HepG2 (cell line): ENCODE data around the gene ZBTB37. TPM values are rescaled to one million over a fixed set of nuclear protein-coding genes. Genes with fewer than 3 reads are reported as not detected.

Experiments used
- EEA1 ChIP-seq: sonication (generic); formaldehyde crosslinking; IDR thresholded peaks from 2 replicates; pipeline ENCODE4 v1.5.1; 2020; ENCODE audit warnings: mild to moderate bottlenecking, missing genetic modification reagents, borderline replicate concordance
- FOSL1 ChIP-seq: sonication (generic); formaldehyde crosslinking; IDR thresholded peaks from 2 replicates; pipeline ENCODE4 v1.9.0; 2021; ENCODE audit warnings: missing genetic modification reagents, borderline replicate concordance
- IRX3 ChIP-seq: sonication (generic); formaldehyde crosslinking; IDR thresholded peaks from 2 replicates; pipeline ENCODE4 v1.8.1; 2023; ENCODE audit warnings: mild to moderate bottlenecking, low read depth, missing genetic modification reagents, borderline replicate concordance
- SAP130 ChIP-seq: IDR thresholded peaks from 2 replicates; pipeline ENCODE4 v1.6.1; 2016; ENCODE audit warnings: low read depth
- ZFP90 ChIP-seq: sonication (generic); formaldehyde crosslinking; IDR thresholded peaks from 2 replicates; pipeline ENCODE4 v1.8.0; 2022; ENCODE audit warnings: missing genetic modification reagents, mild to moderate bottlenecking, inconsistent platforms, borderline replicate concordance
- ZFX ChIP-seq: sonication (generic); formaldehyde crosslinking; IDR thresholded peaks from 2 replicates; pipeline ENCODE4 v1.4.0; 2020; ENCODE audit warnings: mild to moderate bottlenecking, low read depth, missing genetic modification reagents, moderate library complexity
- ZSCAN20 ChIP-seq: sonication (generic); formaldehyde crosslinking; IDR thresholded peaks from 2 replicates; pipeline ENCODE4 v1.4.0; 2020; ENCODE audit warnings: missing genetic modification reagents, mild to moderate bottlenecking, borderline replicate concordance
- polyA plus RNA-seq, 8 experiments: library from polyadenylated mRNA; depleted of rRNA in 3 of 8; stranded (reverse) in 7 of 8; unstranded in 1 of 8; fragments of >200 nt; fragmentation: Illumina TruSeq in 4 of 8; extraction: Trizol in 4 of 8; gene quantifications; 2 replicates each; pipeline versions ENCODE4 v1.2.1 to v1.2.3, GENCODE V29; 2011 to 2016; ENCODE audit warnings: low read depth in 4 of 8, missing spikeins in 1 of 8, mixed read lengths in 1 of 8; ENCODE audit not compliant: insufficient read depth in 1 of 8
- total RNA-seq, 5 experiments: library from RNA; depleted of rRNA; stranded (reverse); fragments of >200 nt; fragmentation: Illumina TruSeq; extraction: Trizol; gene quantifications; 2 replicates each; pipeline ENCODE4 v1.2.3, GENCODE V29; 2016; ENCODE audit warnings: low read depth in 1 of 5
- TF ChIP-seq, protein P1 (sequence below): IDR thresholded peaks from 2 replicates; pipeline ENCODE4 v1.4.0; 2020; ENCODE audit warnings: mild to moderate bottlenecking, missing genetic modification reagents
- TF ChIP-seq, protein P2 (sequence below): sonication (generic); formaldehyde crosslinking; IDR thresholded peaks from 2 replicates; pipeline ENCODE4 v1.4.0; 2020; ENCODE audit warnings: mild to moderate bottlenecking, low read depth, missing genetic modification reagents
- TF ChIP-seq, protein P3 (sequence below): sonication (generic); formaldehyde crosslinking; IDR thresholded peaks from 2 replicates; pipeline ENCODE4 v1.4.0; 2020; ENCODE audit warnings: missing genetic modification reagents
- TF ChIP-seq, protein P4 (sequence below): sonication (generic); formaldehyde crosslinking; IDR thresholded peaks from 2 replicates; pipeline ENCODE4 v1.8.0; 2022; ENCODE audit warnings: missing genetic modification reagents, mild to moderate bottlenecking, moderate library complexity, borderline replicate concordance
- TF ChIP-seq, protein P5 (sequence below): IDR thresholded peaks from 2 replicates; pipeline ENCODE4 v1.6.1; 2016; ENCODE audit warnings: missing compliant biosample characterization, missing genetic modification reagents, borderline replicate concordance
- TF ChIP-seq, protein P6 (sequence below): IDR thresholded peaks from 2 replicates; pipeline ENCODE4 v1.6.1; 2016; ENCODE audit warnings: missing biosample characterization, missing genetic modification reagents, low read depth

ZBTB37 gene
- total and polyA plus RNA-seq, 2 of the 13 experiments (the other 11 are each of a cell fraction or from before 2014, with no cell fraction given) = 2.6 to 7.7 TPM

DNA sequence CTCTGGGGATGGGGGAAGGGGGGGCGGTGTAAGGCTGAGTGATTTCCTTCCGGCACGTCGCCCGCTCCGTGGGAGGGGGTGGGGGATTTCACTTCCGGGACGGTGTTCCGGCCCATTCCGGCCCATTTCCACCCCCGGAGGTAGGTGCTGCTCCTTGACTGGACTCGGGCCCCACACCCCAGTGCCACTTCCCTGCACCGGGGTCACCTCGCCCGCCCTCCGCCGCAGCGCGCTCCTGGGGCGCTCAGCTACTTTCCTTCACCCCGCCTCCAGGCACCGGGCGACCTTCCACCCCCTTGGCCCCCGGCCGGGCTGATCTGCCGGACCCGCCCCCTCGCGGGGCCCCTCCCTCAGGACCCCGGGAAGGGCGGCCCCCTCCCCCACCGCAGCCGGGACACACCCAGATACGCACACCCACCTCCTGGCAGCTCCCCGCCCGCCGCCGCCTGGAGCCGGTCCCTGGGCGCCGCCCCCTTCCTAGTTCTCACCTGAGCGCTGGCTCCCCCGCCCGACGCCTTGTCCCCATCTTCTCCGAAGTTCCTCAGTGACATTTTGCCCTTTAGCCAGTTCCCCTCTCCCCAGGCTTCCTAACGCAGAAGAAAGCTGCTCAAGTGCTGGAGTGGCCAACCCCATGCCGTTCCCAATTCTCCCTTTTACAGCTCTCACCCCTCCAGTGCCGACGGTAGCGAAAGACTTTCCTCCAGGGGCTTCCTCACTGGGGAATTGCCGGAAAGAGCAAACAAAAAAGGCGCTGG is at the start of gene ZBTB37 (continued):
- TF ChIP-seq, protein P1, sequence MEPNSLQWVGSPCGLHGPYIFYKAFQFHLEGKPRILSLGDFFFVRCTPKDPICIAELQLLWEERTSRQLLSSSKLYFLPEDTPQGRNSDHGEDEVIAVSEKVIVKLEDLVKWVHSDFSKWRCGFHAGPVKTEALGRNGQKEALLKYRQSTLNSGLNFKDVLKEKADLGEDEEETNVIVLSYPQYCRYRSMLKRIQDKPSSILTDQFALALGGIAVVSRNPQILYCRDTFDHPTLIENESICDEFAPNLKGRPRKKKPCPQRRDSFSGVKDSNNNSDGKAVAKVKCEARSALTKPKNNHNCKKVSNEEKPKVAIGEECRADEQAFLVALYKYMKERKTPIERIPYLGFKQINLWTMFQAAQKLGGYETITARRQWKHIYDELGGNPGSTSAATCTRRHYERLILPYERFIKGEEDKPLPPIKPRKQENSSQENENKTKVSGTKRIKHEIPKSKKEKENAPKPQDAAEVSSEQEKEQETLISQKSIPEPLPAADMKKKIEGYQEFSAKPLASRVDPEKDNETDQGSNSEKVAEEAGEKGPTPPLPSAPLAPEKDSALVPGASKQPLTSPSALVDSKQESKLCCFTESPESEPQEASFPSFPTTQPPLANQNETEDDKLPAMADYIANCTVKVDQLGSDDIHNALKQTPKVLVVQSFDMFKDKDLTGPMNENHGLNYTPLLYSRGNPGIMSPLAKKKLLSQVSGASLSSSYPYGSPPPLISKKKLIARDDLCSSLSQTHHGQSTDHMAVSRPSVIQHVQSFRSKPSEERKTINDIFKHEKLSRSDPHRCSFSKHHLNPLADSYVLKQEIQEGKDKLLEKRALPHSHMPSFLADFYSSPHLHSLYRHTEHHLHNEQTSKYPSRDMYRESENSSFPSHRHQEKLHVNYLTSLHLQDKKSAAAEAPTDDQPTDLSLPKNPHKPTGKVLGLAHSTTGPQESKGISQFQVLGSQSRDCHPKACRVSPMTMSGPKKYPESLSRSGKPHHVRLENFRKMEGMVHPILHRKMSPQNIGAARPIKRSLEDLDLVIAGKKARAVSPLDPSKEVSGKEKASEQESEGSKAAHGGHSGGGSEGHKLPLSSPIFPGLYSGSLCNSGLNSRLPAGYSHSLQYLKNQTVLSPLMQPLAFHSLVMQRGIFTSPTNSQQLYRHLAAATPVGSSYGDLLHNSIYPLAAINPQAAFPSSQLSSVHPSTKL (CRISPR knock-in tag) = peak; percentile 27; the same call in 1 of the 2 replicates
- TF ChIP-seq SAP130 (peak; percentile 77), IRX3 (CRISPR knock-in tag) (no peak), ZFX (CRISPR knock-in tag) (peak; percentile 66; the same call in 1 of the 2 replicates), FOSL1 (no peak), EEA1 (0 out of 2 replicates have a peak, but pooled peaks have one; percentile 28), ZSCAN20 (no peak), ZFP90 (CRISPR knock-in tag) (0 out of 2 replicates have a peak, but pooled peaks have one; percentile 51)
- TF ChIP-seq, protein P2, sequence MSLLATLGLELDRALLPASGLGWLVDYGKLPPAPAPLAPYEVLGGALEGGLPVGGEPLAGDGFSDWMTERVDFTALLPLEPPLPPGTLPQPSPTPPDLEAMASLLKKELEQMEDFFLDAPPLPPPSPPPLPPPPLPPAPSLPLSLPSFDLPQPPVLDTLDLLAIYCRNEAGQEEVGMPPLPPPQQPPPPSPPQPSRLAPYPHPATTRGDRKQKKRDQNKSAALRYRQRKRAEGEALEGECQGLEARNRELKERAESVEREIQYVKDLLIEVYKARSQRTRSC = no peak
- TF ChIP-seq, protein P3, sequence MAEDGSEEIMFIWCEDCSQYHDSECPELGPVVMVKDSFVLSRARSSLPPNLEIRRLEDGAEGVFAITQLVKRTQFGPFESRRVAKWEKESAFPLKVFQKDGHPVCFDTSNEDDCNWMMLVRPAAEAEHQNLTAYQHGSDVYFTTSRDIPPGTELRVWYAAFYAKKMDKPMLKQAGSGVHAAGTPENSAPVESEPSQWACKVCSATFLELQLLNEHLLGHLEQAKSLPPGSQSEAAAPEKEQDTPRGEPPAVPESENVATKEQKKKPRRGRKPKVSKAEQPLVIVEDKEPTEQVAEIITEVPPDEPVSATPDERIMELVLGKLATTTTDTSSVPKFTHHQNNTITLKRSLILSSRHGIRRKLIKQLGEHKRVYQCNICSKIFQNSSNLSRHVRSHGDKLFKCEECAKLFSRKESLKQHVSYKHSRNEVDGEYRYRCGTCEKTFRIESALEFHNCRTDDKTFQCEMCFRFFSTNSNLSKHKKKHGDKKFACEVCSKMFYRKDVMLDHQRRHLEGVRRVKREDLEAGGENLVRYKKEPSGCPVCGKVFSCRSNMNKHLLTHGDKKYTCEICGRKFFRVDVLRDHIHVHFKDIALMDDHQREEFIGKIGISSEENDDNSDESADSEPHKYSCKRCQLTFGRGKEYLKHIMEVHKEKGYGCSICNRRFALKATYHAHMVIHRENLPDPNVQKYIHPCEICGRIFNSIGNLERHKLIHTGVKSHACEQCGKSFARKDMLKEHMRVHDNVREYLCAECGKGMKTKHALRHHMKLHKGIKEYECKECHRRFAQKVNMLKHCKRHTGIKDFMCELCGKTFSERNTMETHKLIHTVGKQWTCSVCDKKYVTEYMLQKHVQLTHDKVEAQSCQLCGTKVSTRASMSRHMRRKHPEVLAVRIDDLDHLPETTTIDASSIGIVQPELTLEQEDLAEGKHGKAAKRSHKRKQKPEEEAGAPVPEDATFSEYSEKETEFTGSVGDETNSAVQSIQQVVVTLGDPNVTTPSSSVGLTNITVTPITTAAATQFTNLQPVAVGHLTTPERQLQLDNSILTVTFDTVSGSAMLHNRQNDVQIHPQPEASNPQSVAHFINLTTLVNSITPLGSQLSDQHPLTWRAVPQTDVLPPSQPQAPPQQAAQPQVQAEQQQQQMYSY (CRISPR knock-in tag) = 0 out of 2 replicates have a peak, but pooled peaks have one; percentile 20
- TF ChIP-seq, protein P4, sequence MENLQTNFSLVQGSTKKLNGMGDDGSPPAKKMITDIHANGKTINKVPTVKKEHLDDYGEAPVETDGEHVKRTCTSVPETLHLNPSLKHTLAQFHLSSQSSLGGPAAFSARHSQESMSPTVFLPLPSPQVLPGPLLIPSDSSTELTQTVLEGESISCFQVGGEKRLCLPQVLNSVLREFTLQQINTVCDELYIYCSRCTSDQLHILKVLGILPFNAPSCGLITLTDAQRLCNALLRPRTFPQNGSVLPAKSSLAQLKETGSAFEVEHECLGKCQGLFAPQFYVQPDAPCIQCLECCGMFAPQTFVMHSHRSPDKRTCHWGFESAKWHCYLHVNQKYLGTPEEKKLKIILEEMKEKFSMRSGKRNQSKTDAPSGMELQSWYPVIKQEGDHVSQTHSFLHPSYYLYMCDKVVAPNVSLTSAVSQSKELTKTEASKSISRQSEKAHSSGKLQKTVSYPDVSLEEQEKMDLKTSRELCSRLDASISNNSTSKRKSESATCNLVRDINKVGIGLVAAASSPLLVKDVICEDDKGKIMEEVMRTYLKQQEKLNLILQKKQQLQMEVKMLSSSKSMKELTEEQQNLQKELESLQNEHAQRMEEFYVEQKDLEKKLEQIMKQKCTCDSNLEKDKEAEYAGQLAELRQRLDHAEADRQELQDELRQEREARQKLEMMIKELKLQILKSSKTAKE (CRISPR knock-in tag) = no peak
- TF ChIP-seq, protein P5, sequence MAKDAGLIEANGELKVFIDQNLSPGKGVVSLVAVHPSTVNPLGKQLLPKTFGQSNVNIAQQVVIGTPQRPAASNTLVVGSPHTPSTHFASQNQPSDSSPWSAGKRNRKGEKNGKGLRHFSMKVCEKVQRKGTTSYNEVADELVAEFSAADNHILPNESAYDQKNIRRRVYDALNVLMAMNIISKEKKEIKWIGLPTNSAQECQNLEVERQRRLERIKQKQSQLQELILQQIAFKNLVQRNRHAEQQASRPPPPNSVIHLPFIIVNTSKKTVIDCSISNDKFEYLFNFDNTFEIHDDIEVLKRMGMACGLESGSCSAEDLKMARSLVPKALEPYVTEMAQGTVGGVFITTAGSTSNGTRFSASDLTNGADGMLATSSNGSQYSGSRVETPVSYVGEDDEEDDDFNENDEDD (CRISPR knock-in tag) = peak; percentile 2; the same call in 1 of the 2 replicates
- TF ChIP-seq, protein P6, sequence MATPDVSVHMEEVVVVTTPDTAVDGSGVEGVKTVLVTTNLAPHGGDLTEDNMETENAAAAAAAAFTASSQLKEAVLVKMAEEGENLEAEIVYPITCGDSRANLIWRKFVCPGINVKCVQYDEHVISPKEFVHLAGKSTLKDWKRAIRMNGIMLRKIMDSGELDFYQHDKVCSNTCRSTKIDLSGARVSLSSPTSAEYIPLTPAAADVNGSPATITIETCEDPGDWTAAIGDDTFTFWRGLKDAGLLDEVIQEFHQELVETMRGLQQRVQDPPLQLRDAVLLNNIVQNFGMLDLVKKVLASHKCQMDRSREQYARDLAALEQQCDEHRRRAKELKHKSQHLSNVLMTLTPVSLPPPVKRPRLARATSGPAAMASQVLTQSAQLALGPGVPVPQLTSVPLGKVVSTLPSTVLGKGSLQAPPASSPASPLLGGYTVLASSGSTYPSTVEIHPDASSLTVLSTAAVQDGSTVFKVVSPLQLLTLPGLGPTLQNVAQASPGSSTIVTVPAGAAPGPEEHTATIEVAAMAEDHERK (CRISPR knock-in tag) = no peak; the same call in 1 of the 2 replicates
